H54 (cell line): ENCODE data around the gene SLC22A3.

Experiments
- DNase-seq: peaks from one replicate; pipeline ENCODE4 v3.0.0; 2011; ENCODE audit warnings: low spot score, mixed read lengths; ENCODE audit not compliant: insufficient read length
- FAIRE-seq: peaks from 3 replicates; lab custom pipeline; 2011; peaks lifted over from hg19 to GRCh38; lab: Jason Lieb, UNC
- POLR2A ChIP-seq: IDR thresholded peaks from 2 replicates; pipeline ENCODE4 v1.6.1; 2011; ENCODE audit warnings: low read depth, mild to moderate bottlenecking, low read length

Gene SLC22A3

DNA sequence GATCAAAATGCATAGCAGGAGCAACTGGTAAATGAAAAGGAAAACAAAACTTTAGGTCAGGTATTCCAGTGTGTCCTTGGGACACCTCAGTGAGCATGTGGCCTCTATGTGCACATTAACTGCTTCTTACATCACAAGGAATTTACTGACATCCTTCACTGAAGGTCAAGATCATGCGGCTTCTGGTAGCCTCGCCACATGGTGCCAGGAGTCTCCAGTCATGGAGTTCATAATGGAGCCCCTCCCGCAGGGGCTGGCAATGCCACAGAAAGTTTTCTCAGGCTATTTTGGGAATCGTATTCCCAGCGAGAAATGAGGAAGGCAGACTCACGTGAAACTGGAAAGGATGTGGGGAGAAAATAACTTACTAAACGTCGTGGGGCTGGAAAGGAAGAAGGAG, 19.7 kb upstream of the SLC22A3 start:
- no peak for FAIRE-seq
- no peak for DNase-seq
- no peak for TF ChIP-seq POLR2A

DNA sequence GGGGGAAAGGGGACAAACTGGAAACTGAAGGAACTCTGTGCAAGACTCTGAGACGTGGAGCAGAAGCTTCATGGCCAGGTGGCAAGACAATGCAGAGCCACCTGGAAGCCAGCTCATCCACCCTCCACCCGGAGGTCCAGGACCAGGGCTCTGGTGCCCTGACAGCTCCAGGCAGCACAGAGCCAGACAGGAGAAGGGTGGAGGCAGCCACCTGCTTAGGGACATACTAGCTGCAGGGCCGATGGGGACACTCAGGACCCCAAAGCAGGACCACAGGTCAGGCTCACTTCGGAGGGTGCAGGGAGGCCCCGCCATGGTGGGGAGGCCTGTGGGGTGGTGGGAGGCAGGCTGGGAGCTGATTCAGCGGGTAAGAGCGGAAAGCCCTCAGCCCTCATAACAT, 19.0 kb upstream of the SLC22A3 start:
- DNase-seq (no peak), FAIRE-seq (no peak)
- no peak for TF ChIP-seq POLR2A

DNA sequence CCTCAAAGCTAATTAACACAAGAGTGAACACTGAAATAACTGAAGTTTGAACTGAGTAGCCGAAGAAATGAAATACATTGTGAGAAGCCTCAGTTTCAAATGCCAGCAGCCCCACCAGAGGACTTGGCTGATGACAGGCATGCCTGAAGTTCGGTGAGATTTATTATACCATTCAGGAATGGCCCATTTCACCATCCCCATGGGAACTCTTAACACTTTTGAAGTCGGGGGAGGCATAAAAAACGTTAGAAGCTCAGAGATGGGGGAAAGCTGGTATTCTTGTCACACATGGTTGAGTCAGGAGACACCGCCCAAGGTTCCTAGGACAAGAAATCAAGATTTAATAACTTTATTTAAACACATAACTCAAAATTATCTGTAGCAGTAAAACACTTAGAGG, 17.6 kb upstream of the SLC22A3 start:
- no peak for TF ChIP-seq POLR2A
- FAIRE-seq (no peak), DNase-seq (no peak)

DNA sequence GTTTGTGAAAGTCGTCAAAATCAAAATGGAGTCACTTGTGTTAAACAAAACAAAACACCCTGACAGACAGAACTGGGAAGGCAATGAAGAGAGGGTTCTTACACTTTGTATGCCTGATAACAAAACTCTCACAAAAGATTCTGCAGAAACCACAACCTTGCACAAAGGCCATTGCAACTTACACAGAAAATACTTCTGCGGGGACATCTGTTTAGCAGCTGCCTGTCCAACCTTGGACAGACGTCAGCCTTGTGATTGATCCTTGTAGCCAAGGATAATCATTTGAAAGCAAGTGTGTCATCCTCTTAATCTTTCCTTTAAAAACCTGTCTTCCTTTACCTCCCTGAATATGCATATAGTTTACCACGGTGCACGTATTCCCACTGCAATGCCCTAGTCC, 17.0 kb upstream of the SLC22A3 start:
- DNase-seq (no peak), FAIRE-seq (no peak)
- TF ChIP-seq POLR2A = no peak

DNA sequence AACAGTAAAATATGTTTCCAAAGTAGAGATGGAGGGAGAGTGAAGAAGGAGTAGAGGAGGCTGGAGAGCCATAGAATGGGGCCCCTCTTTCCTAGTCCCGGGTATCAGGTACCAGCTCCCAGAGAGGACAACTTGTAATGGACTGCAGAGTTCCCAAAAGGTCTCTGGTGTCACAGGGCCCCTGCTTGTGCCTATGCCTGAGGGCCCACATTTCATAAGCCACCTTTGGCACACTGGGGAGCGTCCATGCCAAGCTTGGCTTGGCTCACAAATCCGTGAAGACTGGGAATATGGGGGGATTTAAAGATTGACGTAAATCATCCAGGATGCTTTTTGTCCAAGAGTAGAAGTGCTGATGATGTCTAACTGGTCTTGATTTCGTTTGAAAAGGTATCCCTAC, 16.4 kb upstream of the SLC22A3 start:
- TF ChIP-seq POLR2A = no peak
- FAIRE-seq (no peak), DNase-seq (no peak)

DNA sequence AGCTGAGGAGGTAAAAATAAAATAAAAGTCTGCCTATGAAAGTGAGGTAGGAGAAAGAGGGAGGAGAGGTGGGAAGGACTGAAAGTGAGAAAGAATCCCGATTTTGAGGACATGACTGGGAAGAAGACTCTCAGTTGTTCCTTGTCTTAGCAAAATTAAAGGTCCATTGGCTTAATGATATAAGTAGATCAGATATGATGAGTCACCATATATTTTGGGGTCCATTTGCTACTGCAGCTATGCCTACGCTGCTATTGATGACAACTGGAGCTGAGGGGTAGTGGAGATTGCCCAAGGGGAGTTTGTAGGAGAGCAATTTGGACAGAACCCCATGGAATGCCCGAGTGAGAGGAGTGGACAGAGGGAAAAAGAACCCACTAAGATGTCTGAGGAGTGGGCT, 15.1 kb upstream of the SLC22A3 start:
- DNase-seq = no peak
- no peak for FAIRE-seq
- TF ChIP-seq POLR2A = no peak

DNA sequence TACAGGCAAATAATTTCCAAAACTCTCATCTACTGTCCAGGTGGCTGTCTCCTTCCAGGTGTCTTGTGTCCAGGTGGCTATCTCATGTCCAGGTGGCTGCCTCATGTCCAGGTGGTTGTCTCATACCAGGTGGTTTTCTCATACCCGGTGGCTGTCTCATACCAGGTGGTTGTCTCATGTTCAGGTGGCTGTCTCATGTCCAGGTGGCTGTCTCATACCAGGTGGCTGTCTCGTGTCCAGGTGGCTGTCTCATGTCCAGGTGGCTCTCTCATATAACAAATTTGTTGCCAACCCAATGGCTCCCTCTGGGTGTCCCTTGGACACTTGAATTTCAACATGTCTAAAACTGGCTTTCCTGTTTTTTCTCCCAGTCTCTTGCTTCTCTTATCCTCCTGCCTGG, 14.3 kb upstream of the SLC22A3 start:
- DNase-seq (no peak), FAIRE-seq (no peak)
- no peak for TF ChIP-seq POLR2A

DNA sequence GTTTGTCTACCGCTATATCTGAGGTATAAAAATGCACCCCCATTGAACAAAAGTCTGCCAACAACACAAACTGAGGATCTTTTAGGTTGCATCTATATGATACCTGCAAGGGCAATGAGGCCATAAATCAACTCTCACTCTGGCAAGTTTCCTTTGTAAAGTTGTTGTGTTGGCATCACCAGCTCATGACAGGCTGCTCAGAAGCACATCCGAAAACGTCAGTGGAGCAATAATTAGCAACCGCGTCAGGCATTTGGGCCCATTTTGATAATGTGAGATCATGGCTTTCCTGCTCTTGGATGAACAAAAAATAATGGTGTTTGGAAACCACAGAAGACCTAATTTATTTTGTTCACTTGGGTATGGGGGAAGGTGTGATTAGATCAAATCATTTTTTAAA, 12.0 kb upstream of the SLC22A3 start:
- FAIRE-seq (no peak), DNase-seq (no peak)
- TF ChIP-seq POLR2A = no peak

DNA sequence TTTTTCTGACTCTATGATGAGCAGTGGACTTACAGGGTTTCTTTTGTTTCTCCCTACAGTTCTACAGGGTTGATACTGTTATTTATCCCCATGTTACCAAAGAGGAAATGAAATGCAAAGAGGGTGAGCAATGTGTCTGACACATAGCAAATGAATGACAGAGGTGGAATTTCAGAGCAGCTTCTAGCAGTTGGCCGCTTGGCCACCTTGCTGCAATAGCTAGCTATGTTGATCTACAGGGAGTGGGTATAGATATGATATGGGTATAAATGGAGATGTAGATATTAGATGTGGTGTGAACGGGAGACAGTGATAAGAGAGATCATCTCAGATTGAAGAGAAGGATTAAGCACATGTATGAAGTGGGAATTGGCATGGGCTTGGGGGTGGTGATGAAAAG, 10.9 kb upstream of the SLC22A3 start:
- TF ChIP-seq POLR2A = no peak
- peak; percentile 19 for DNase-seq
- no peak for FAIRE-seq

DNA sequence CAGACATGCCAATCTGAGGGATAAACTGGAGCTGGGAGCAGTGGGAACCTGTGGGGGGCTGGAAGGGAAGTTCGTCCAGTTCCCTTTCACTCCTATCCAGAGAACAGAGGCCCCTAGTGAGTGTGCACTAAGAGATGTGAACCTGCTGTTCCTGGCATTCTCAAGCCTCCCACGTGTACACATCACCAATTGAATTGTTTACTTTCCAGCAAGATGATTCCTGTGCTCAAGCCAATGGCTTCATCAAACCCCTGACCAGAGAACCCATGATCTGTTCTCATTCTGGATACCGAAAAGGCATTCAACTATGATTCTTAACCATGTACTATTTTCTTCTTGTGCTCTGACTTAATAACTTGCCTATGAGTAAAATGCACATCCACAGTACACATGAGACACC, 10.2 kb upstream of the SLC22A3 start:
- no peak for DNase-seq
- no peak for FAIRE-seq
- no peak for TF ChIP-seq POLR2A

DNA sequence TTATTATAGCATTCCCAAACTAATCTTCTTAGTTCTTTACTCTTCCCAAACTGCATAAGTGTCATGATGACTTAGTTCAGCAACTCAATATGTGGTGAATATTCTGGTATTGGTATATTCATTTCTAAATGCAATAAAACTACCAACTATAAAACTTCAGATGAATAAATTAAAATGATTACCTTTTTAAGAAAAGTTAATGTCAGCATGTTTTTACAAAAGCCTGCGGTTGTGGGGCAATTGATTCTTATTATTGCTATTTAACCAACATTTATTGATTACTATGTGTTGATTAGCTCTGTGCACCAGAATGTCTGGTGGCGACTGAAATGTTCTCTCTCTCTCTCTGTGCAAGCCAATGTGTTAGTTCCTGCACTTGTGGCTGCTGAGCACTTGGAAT, 5.0 kb upstream of the SLC22A3 start:
- no peak for DNase-seq
- no peak for TF ChIP-seq POLR2A
- no peak for FAIRE-seq

DNA sequence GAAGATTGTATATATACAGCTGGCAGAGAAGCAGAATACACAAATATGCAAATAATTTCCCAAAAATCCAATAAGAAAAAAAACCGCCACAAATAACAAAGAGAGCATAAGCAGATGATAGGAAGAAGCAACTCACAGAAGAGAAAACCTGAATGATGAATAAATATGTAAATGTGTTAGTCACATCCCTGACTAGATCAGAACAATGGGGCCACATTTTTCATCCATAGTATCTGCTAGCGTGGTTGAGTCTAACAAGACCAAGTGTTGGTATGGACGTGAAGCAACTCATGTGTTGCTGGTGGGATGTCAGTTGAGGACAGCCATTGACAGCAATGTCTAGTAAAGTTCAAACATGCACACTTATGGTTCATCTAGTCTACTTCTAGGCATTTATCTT, 3.9 kb upstream of the SLC22A3 start:
- no peak for DNase-seq
- TF ChIP-seq POLR2A = no peak
- no peak for FAIRE-seq

DNA sequence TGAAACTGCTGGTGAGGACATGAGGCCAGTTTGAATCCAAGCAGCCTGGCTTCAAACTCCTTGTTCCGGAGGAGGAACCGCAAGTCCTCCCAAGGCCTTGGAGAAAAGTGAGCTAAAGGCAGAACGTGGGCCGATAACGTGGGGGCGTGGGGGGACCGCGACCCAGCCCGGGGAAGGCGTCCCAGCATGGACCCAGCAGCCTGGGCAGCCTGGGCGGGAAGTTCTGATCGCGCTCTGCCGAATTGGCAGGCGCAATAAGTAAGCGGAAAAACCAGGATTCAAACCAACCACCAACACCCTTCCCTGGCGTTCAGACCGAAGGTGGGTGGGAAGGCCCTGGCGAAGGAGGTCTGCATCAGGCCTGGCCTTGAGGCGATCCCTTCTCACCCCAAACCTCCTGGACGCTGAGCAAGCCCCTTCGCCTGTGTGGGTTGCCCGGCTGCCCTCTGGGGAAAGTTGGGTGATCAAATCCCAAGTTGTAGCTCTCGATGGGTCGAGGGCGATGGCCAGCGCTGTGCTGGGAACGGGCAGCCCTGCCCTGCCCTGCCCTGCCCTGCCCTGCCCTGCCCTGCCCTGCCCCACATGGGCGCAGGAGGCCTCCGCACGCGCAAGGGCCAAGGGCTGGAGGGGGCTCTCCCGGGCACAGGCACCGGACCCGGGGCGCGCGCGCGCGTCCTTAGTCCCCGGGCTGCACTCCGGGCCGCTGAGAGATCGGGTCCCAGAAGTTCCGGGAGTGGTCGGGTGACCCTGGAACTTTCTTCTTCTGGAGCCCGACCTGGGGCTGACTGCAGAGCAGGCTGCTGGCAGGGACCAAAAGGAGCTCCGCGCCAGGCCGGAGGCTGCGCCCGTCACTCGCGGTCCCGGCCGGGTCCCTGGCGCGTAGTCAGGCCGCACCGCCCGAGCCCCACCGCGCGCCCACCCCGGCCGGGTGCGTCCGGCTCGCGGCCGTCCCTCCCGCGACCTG, 637 bp upstream of the SLC22A3 start:
- FAIRE-seq (no peak), DNase-seq (no peak)
- no peak for TF ChIP-seq POLR2A

DNA sequence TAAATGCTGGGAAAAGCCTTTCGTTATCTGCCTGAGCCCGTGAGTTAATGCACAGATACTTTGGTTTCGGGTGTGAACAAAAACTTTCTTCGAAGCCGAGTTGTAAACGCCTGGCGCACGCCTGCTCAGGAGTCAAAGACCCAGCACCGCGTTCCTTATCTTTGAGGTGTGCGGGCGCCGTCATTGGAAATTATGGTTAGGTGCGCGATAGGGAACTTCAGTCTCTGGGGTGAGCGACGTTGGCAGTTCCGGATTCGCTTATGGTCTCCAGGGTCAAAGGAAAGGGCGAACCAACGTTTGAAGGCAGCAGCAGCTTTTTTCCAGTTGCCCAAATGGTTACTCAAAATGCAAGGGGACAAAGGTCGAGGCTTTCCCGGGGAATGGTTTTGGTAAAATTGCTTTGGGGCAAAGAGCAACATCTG, 853 bp downstream of the SLC22A3 start:
- DNase-seq = no peak
- FAIRE-seq = no peak
- TF ChIP-seq POLR2A = no peak

DNA sequence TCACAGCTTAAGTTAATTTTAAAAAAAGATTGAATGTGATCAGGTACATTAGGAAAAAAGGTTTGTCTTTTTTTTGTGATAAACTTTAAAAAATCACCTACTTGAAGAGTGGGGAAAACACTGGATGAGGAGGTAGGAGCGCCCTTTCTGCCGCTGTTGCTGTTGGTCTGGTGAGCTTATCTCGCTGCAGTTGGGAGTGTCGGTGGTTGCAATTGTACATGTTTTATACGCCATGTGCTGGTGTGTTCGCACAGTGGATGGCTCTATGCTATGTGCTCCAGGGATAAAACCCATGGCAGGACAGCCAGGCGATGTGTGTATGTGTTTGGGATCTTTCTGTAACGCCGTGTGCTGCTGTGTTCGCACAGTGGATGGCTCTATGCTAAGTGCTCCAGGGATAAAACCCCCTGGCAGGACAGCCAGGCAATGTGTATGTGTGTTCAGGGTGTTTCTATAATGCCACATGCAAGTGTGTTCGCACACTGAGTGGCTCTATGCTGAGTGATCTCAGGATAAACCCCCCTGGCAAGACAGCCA, 1.7 kb downstream of the SLC22A3 start:
- TF ChIP-seq POLR2A = no peak
- DNase-seq (no peak), FAIRE-seq (no peak)
